Amniotic epithelial cell (primary cell): ENCODE data around the gene ARID1B.

Source experiments
- DNase-seq: peaks from one replicate; pipeline ENCODE4 v3.0.0-alpha.2; 2010; ENCODE audit warnings: low read depth

ARID1B gene

DNA sequence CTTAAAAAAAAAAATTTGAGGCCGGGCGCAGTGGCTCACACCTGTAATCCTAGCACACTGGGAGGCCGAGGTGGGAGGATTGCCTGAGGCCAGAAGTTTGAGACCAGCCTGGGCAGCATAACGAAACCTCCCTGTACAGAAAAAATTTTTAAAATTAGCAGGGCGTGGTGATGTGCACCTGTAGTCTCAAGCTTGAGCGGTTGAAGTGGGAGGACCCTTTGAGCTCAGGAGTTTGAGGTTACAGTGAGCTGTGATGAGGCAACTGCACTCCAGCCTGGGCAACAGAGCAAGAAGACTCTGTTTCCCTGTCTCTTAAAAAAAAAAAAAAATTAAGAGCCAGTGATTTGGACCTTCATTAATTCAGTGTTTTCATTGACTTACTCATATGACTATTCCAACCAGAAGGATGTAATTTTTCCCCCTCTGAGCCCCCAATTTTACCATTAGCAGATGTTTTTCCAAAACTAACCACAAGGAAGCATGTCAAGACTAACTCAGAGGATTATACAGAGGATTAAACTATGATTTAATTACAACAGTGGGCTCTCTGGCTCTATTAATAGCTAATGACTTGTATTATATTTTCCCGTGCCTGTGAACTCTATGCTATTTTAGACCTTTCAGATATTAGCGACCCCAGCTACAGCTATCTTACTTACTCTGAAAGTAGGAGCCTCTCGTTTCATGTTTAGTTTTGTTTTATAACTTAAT lies 75.1 kb downstream of the ARID1B start:
- DNase-seq: no peak

DNA sequence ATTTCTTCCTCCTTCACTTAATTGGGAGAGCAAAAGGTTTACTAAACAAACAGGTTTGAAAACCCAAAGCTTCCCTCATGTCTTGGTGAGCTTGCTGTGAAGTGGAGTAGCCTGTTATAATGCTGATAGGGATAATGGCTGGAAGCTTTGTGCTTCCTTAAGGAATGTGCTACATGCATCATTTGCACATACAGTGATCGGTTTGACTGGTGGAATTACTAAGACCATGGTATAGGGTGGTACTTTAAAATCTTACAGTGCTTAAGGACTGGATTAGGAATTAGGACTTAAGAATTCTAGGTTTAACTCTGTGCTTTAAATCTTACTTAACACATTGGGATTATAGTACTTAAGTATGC lies 75.7 kb downstream of the ARID1B start:
- no peak for DNase-seq

DNA sequence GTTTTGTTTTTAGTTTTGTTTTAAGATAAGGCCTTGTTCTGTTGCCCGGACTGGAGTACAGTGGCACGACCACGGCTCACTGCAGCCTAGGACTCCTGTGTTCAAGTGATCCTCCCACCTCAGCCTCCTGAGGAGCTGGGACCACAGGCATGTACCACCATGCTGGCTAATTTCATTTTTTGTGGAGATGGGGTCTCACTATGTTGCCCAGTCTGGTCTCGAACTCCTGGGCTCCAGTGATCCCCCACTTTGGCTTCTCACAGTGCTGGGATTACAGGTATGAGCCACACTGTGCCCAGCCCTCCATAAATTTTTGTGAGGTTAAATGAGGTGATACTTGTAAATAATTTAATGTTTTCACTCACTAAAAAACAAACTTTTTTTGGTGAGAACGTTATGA lies 76.6 kb downstream of the ARID1B start:
- DNase-seq: no peak

DNA sequence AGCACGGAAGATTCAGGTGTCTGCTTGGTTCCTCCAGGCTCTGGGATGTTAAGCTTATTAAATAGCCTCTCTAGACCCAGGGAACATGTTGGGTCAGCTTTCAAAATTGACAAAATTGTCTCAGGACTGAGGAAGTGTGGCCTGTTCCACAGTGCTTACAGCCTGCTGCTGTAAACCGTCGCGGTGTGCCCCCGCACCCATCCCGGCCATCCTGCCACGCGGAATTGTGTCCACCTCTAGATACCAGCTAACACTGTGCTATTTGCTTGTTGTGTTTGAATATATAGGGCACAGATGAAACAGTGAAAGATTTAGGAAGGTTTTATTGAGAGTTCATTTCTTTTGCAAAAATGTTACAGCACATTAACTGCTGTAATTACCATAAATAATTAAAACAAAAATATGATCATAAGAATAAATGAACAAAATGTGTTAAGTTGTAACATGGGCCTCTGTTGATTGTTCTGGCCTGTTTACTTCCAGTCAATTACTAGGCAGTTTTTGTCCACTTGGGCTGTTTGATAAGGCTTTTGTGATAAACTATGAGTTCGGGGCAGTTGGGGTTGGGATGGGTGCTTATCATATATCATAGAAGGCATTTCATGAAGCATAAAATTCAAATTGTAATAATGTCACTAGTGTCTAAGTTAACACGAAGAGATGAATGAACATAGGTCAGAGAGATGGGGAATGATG lies 77.4 kb downstream of the ARID1B start:
- DNase-seq: no peak

DNA sequence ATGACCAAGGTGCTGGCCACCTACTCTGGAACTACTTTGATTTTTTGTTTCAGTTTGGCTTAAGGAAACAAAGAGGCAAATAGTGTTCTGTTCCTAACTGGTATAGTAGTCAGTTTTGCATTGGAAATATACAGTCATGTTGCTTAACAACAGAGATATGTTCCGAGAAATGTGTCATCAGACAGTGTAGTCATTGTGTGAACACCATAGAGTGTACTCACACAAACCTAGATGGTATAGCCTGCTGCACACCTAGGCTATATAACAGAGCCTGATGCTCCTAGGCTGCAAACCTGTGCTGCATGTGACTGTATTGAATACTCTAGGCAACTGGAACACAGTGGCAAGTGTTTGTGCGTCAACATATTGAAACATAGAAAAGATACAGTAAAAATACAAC lies 80.4 kb downstream of the ARID1B start:
- peak; percentile 44 for DNase-seq

DNA sequence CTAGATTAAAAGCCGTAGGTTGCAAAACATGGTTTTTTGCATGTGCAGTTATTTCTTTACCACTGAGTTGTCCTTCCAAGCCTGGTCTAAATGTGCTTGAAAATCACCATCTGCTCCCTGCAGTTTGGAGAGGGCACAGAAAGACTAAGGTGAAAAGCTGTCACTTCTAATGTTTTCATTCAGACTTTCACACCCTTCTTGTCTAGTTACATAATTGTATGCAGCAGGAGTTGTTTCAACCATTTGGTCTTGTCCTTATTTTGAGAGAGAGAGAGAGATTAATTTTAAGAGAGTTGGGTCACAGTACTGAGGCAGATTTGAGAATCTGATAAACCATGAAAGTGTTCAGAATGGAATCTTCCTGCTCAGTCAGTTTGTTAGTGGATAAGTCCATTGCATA lies 82.5 kb downstream of the ARID1B start:
- DNase-seq: no peak

DNA sequence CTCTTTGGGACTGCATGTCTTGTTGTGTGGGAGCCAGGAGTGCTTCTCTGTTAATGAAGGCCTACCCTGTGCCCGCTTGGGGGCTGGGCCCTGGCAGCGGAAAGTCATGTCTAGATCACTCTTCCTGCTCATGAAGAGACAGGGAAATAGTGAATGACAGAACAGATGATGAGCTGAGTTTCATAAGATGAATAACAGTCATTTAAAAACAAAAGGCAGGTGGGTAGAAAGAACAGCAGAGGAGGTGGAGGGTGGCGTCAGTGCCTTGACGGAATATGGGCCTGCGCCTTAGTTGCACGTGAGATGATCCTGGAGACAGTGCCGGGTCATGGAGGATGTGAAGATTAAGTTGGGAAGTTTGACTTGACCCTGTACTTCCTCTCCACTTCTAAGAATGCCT lies 85.5 kb downstream of the ARID1B start:
- no peak for DNase-seq

DNA sequence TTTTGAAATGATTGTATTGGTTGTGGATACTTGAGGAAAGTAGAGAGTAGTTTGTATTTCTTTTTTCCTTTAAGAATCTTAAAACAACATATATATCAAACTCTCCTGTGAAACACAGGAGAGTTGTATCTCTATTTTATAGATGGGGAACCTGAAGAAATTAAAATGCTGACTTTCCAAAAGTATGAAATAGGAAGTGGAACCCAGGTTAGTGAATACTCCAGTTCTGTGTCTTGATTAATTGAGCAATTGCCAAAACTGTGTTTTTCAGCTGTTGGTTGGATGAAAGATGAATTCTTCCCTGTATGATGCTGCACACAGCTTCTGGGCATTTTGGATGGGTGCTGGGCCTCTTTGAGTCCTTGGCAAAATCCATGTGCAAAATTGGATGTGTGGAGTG lies 86.3 kb downstream of the ARID1B start:
- no peak for DNase-seq

DNA sequence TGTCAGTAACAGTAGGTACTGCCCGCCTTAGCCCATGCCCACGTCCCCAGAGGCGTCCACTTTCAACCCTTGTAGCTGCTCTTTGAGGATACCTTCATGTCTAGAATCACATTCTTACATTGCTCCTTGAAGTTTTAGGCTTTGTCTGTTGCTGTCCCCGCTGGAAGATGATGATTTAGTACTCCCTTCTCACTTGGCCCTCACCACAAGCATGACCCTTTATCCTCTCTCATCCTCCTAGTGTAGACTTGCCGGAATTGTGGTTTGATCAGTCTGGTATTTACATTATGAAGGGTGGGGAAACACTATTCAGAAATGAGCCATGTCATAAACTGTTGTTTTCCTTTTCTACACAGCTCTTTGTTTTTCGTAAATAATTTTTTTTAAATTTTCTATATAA lies 87.4 kb downstream of the ARID1B start:
- peak; percentile 33 for DNase-seq

DNA sequence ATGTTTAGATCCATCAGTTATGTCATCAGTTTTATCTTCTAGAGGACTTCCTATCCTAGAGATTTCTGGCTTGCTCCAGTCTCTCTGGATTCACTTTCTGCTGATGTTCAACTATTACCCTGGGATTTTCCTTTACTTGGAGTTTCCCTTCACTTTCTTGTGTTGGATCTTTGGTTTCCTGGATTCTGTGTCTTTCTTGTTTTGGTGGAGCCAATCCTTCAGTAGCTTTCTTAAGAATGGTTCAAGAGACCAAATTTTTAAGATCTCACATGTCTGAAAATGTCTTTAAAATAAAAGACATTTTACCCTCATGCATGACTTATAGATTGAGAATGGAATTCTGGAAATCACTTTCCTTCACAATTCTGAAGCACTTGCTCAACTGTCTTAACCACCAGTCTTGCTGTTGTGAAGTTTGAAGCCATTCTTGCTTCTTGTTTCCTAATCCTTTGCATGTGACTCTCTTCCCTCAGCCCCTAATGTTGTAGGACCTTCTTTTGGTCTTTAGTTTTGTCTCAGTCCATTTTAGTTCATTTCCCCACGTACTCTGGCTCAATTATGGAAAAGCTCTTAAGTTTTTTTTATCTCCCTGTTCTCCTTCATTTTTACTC lies 87.9 kb downstream of the ARID1B start:
- DNase-seq: peak; percentile 77

DNA sequence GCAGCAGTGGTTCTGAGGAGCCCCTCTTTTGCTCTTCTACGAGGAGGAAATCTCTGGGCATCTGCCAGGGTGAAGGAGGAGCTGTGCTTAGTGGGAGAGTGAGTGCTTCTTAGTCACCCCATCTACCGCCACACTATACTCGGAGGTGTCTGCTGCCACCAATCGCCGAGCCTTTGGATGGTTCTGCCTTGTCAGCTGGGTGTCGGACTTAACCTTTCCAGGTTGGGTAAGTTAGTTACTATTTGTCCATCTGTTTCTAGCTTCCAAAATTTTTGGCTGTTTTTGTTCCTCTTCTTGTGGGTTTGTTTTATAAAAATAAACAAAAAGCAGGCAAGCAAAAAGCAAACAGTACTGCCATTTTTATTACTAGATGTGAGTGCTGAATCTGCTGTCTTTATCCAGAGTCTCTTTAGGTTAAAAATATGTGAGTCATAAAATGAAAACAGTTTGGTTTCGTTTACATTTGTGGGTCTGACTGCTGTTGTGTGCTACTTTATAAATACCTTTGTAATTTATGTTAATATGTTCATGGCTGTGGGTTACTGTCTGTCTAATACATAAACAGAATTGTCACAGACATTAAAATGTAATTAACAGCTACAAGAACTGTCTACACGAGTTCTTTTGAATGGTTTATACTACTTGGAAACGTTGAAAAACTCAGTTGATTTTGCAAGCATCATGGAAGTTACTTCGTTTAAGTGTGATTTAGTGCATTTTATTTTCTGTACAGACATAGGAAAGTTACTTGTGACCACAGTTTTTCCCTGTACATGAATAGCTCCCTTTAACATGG lies 89.2 kb downstream of the ARID1B start:
- peak; percentile 53 for DNase-seq

DNA sequence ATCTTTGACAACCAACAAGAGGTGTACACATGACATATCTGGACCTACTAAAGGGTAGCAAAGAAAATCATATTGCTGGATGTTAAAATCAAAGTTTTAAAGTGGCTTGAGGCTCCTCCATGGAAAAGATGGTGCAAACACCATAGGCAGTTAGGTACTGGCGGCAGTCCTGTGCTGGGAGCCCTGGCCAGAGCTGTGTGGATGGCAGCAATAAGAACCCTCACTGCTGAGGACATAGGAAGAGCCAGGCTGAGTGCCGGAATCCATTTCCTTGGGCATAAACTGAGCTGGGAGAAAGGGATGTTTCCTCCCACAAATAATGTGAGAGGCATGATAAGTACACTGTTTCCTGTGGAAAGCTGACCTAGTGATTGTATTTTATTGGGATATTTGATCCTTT lies 89.9 kb downstream of the ARID1B start:
- no peak for DNase-seq

DNA sequence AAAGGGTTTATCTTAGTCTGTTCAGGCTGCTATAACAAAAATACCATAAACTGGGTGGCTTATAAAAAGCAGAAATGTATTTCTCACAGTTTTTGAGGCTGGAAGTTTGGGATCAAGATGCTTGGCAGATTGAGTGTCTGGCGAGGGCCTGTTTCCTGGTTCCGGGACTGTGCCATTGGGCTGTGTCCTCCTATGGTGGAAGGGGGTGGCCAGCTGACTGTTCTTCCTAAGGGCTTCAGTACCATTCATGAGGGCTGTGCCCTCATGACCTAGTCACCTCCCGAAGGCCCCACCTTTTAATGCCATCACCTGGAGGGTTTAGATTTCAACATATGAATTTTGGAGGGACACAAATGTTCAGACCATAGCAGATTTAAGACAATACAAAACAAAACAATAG lies 91.2 kb downstream of the ARID1B start:
- DNase-seq: no peak

DNA sequence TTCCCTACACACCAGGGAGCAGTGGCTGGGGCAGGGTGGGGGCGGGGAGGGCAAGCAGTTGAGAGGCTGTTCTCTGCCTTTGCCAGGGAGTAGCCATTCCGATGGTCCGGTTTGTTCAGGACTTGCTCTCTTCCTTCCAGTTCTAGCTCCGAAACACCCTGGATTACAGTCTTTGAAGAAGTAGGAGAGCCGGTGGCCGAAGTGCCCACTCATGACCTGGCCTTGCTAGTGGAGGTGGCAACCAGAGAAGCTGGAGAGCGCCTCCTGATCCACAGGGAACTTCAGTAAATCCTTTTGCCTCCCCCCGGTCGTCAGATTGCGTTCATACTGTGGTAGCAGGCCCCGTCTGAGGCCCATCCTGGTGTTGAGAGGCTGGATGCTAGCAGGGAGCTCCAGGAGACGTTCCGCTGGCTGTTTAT lies 92.8 kb downstream of the ARID1B start:
- no peak for DNase-seq

DNA sequence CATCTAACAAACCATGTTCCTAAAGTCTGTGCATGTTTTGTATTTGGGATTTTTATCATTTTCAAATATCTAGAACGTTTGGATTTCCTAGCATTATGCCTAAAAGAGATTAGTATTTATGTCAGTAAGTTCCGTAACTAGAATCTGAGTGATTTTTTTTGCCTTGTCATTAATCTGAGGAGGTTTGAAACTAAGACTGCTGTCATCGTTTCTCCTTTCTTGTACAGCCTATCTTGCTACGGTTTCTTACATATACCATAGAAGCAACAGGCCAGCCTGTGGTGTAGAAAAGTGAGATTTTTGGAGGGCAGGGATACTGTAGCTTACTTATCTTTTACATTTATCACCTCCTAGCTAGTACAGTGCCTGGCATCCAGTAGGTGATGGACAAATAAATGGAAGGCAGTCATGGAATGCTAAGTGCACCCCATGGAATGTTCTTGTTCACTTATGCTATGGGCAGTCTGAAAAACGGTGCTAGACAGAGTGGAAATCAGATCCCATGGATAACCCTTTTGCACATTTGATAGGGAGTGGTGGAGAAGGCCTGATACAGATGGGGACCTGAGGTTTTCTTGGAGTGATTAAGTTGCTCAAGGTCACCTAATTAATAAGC lies 93.9 kb downstream of the ARID1B start:
- no peak for DNase-seq

DNA sequence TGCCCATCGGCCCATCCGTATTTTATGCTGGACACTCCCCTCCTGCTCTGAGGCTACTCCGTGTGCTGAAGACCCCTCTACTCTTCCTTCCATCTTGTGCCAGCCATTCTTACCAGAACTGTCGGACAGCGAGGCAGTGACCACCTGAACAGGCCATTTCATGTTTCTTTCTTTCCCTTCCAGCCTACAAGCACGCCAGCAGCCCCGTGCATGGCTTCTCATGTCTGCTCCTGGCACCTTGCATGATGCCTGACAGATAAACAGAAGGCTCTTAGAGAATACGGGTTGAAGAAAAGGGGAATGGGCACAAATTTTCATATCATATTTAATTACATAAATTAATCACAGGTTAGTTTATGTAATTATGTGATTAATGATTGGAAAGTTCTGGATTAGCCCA lies 95.7 kb downstream of the ARID1B start:
- no peak for DNase-seq

DNA sequence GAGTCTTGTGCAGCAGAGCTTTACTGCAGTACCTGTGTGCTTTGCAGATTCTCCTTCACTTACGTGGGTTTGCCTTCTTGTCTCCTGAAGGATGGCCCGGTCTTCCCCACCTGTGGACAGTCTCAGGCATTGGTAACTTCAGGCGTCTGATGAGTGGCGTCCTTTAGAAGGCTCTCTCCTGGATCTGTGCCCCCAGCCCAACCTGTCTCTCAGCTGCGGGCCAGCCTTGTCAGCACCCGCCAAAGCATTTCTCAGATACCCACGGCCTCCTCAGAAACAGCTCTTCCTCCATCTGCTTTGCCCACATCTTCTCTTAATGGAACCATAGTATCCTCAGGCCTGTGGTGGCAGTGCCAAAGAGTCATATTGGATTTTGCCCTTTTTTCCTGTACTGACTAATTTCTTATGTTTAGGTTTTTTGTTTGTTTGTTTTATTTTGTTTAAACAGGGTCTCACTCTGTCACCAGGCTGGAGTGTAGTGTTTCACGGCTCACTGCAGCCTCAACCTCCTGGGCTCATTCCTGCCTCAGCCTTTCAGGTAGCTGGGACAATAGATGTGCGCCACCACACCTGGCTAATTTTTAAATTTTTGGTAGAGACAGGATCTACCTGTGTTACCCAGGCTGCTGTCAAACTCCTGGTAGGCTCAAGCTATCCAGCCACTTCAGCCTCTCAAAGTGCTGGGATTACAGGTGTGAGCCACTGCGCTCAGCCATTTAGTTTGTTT lies 96.6 kb downstream of the ARID1B start:
- DNase-seq: no peak

DNA sequence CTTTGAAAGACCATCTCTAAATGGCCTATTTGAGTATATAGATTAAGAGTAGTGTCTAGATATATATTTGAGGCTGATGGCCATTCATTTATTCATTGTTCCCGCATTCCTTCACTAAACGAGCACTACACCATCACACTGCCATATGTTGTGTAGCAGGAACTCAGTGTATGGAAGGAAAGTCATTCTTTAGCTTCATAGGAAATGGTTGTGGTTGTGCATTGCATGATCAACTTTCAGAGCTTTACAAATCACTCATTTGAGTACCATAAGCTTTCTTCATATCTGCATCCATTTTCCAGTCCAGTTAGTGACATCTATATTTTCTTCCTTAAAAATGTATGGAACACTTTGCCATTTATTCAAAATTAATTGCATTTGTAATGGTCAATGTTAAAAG lies 97.9 kb downstream of the ARID1B start:
- no peak for DNase-seq

DNA sequence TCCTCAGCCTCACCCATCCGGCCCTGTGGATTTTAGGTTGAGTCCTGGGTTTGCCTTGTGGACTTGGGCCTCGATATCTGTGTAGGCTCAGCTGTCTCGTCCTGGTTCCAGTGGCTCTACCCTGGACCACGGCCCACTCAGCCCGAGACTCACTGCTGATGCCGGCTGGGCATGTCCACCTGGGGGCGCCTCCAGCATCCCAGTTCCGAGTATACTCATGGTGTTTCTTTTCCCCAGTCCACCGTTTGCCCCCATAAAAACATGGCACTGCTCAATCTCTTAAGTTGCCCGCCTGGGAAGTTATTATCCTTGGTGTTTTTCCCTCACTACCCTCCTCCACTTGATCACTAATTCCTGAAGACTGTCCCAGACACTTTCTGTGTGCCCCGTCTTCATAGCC lies 99.1 kb downstream of the ARID1B start:
- no peak for DNase-seq

DNA sequence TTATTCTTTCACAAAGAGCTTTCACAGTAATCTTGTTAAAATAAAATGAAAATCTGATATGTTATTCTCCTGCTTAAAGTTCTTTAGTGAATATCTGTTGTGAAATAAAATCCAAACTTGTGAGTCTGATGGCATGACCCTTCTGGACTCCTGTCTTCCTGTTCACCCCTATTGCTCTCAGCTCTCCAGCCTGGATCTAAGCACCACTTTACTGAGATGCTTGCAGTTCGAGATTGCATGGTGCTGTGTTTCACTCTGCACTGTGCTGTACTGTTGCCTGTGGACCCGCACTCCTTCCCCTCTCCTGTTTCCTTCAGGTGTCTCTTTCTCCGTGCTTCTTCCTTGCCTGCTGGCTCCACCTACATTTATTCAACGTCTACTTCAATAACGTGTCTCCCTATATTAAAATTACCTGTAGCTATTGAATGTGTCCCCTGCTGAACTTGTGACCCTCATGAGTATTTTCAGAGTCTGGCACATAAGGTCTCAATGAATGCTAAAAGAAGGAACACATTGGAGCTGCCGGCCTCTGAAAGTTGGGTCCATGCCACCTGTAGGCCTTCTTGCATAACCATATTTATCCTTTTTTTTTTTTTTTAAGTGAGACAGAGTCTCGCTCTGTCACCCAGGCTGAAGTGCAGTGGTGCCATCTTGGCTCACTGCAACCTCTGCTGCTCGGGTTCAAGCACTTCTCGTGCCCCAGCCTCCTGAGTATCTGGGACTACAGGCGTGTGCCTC lies 100.1 kb downstream of the ARID1B start:
- DNase-seq: no peak

DNA sequence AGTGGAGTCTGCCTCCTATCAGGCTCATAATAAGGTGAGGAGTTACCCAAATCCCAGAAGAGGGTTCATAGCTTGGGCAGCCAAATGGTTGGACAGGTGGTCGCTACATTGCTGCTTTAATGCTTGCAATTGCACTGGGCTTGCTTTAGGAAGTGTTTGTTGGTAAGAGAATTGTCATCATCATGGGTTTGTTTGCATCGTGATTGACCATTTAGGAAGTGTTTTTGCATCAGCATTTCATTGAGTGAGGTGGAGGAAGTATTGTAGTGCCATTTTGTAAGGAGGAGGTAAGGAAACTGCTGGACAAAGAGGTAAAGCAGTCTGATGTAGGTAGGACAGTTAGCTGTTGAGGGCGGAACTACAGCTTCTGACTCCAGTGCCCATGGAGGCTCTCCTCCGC lies 101.5 kb downstream of the ARID1B start:
- DNase-seq: no peak
